K562 (cell line): Measurements from ENCODE around the gene DHX29.

ENCODE experiments used
- ARID2 ChIP-seq: fragments of 450-650 bp; IDR thresholded peaks from 2 replicates; pipeline ENCODE4 v1.6.1; 2017; ENCODE audit warnings: antibody characterized with exemption, mild to moderate bottlenecking
- BDP1 ChIP-seq: IDR thresholded peaks from 3 replicates; pipeline ENCODE4 v1.6.1; 2011; ENCODE audit not compliant: insufficient read length, insufficient read depth
- BHLHE40 ChIP-seq: IDR thresholded peaks from 2 replicates; pipeline ENCODE4 v1.6.1; 2011; ENCODE audit warnings: low read length, improper control_type of control experiment
- MAFF ChIP-seq: IDR thresholded peaks from 2 replicates; pipeline ENCODE4 v1.6.1; 2012; ENCODE audit warnings: low read length, improper control_type of control experiment
- POLR2A ChIP-seq: fragments of 450-650 bp; conservative IDR thresholded peaks from 2 replicates; pipeline ENCODE4 v1.6.1; 2016
- SREBF1 ChIP-seq: fragments of 150-350 bp; IDR thresholded peaks from 2 replicates; pipeline ENCODE4 v1.6.1; 2014; ENCODE audit warnings: antibody characterized with exemption, low read depth, low read length, borderline replicate concordance
- TAF1 ChIP-seq: IDR thresholded peaks from 2 replicates; pipeline ENCODE4 v1.6.1; 2011; ENCODE audit warnings: mild to moderate bottlenecking, low read length, moderate library complexity; ENCODE audit not compliant: insufficient read depth, control insufficient read depth, severe bottlenecking; ENCODE audit errors: extremely low read depth
- U2AF2 ChIP-seq: fragments of 200-400 bp; formaldehyde crosslinking; optimal IDR thresholded peaks from 2 replicates; pipeline ENCODE3; 2017; ENCODE audit warnings: low read depth, mild to moderate bottlenecking, low read length
- ZNF830 ChIP-seq: fragments of 250-450 bp; sonication (Bioruptor Pico); IDR thresholded peaks from 2 replicates; pipeline ENCODE4 v1.5.0; 2021; ENCODE audit warnings: mild to moderate bottlenecking
- TF ChIP-seq, protein P1 (sequence below), 3 experiments: IDR thresholded peaks in 2 of 3; conservative IDR thresholded peaks in 1 of 3; 2 replicates each; pipeline ENCODE4 v1.5.1; 2011 to 2012; ENCODE audit warnings: low read length in 3 of 3, mild to moderate bottlenecking in 3 of 3, control low read depth in 2 of 3, improper control_type of control experiment in 1 of 3, inconsistent platforms in 1 of 3, low read depth in 1 of 3, mixed read lengths in 1 of 3, moderate library complexity in 1 of 3; ENCODE audit not compliant: insufficient read depth in 2 of 3
- TF ChIP-seq, protein P2 (sequence below): IDR thresholded peaks from 2 replicates; pipeline ENCODE4 v1.6.1; 2016; ENCODE audit warnings: missing genetic modification characterization, missing compliant biosample characterization
- TF ChIP-seq, protein P3 (sequence below): sonication (generic); formaldehyde crosslinking; IDR thresholded peaks from 2 replicates; pipeline ENCODE4 v1.8.0; 2022; ENCODE audit warnings: missing genetic modification reagents, mild to moderate bottlenecking, borderline replicate concordance

DNA sequence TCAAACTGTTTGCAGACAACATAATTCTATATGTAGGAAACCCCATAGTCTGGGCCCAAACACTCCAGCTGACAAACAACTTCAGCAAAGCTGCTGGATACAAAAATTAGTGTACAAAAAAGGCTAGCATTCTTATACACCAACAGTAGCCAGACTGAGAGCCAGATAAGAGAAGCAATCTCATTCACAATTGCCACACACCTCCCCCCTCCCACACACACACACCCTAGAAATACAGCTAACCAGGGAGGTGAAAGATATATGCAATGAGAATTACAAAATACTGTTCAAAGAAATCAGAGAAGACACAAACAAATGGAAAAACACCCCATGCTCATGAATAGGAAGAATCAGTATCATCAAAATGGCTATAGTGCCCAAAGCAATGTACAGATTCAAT is 9.3 kb upstream of the DHX29 start:
- TF ChIP-seq, protein P1, sequence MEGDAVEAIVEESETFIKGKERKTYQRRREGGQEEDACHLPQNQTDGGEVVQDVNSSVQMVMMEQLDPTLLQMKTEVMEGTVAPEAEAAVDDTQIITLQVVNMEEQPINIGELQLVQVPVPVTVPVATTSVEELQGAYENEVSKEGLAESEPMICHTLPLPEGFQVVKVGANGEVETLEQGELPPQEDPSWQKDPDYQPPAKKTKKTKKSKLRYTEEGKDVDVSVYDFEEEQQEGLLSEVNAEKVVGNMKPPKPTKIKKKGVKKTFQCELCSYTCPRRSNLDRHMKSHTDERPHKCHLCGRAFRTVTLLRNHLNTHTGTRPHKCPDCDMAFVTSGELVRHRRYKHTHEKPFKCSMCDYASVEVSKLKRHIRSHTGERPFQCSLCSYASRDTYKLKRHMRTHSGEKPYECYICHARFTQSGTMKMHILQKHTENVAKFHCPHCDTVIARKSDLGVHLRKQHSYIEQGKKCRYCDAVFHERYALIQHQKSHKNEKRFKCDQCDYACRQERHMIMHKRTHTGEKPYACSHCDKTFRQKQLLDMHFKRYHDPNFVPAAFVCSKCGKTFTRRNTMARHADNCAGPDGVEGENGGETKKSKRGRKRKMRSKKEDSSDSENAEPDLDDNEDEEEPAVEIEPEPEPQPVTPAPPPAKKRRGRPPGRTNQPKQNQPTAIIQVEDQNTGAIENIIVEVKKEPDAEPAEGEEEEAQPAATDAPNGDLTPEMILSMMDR (IDR thresholded peaks at IDR 0.05 in 2 of 3, conservative IDR thresholded peaks at IDR 0.05 in 1 of 3; ENCODE audit: insufficient read depth in 2 of 3, low read depth in 1 of 3, low read length in 3 of 3) = no peak
- TF ChIP-seq, protein P2, sequence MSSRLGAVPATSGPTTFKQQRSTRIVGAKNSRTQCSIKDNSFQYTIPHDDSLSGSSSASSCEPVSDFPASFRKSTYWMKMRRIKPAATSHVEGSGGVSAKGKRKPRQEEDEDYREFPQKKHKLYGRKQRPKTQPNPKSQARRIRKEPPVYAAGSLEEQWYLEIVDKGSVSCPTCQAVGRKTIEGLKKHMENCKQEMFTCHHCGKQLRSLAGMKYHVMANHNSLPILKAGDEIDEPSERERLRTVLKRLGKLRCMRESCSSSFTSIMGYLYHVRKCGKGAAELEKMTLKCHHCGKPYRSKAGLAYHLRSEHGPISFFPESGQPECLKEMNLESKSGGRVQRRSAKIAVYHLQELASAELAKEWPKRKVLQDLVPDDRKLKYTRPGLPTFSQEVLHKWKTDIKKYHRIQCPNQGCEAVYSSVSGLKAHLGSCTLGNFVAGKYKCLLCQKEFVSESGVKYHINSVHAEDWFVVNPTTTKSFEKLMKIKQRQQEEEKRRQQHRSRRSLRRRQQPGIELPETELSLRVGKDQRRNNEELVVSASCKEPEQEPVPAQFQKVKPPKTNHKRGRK (tag) = no peak
- TF ChIP-seq ARID2 = no peak
- no peak for TF ChIP-seq SREBF1
- TF ChIP-seq, protein P3, sequence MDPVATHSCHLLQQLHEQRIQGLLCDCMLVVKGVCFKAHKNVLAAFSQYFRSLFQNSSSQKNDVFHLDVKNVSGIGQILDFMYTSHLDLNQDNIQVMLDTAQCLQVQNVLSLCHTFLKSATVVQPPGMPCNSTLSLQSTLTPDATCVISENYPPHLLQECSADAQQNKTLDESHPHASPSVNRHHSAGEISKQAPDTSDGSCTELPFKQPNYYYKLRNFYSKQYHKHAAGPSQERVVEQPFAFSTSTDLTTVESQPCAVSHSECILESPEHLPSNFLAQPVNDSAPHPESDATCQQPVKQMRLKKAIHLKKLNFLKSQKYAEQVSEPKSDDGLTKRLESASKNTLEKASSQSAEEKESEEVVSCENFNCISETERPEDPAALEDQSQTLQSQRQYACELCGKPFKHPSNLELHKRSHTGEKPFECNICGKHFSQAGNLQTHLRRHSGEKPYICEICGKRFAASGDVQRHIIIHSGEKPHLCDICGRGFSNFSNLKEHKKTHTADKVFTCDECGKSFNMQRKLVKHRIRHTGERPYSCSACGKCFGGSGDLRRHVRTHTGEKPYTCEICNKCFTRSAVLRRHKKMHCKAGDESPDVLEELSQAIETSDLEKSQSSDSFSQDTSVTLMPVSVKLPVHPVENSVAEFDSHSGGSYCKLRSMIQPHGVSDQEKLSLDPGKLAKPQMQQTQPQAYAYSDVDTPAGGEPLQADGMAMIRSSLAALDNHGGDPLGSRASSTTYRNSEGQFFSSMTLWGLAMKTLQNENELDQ (CRISPR knock-in tag) = no peak
- no peak for TF ChIP-seq POLR2A
- TF ChIP-seq U2AF2 = no peak
- TF ChIP-seq TAF1 = no peak
- no peak for TF ChIP-seq ZNF830
- TF ChIP-seq MAFF = no peak
- TF ChIP-seq BHLHE40 = no peak
- TF ChIP-seq BDP1 = no peak
